Measurements from ENCODE around the gene PRMT9.

PRMT9 gene

DNA sequence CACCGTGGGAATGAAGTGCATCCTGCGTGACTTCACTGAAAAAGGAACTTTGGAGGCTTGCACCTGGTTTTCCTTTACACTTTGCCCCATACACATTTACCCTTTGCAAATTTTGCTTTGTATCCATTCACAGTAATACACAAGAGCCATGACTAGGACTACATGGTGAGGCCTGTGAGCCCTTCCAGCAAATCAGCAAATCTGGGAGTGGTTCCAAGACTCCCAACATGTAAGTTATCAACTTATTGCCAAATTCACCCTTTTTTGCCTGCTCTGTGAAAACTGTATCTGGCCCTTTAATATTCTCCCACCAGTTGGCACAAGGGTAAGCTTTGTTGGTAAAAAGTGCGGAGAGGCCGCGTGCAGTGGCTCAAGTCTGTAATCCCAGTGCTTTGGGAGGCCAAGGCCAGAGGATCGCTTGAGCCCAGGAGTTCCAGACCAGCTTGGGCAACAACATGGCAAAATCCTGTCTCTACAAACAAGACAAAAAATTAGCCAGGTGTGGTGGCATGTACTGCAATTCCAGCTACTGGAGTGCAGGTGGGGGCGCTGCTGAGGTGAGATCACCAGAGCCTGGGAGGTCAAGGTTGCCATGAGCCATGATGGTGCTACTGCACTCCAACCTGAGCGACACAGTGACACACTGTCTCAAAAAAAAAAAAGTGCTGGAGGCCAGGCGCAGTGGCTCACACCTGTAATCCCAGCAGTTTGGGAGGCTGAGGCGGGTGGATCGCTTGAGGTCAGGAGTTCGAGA is 5.0 kb downstream of the PRMT9 start:
- FAIRE-seq = no peak

DNA sequence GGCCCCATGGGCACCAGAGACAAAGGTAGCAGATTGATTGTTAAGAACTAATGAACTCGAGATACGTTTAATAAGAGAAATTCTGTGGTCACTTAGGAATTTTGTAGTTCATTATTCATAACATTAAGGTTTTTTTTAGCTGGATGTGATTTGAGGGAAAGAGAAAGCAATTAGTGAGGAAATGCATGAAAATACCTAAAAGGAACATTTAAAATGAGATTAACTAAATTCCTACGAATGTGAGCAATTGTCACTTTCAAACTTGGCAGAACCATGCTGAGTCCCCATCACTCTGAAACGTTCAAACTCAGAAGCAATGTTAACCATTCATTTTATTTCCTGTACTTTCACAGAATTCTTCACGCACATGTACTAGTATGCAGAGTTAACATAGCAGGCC is 5.9 kb downstream of the PRMT9 start:
- no peak for FAIRE-seq

DNA sequence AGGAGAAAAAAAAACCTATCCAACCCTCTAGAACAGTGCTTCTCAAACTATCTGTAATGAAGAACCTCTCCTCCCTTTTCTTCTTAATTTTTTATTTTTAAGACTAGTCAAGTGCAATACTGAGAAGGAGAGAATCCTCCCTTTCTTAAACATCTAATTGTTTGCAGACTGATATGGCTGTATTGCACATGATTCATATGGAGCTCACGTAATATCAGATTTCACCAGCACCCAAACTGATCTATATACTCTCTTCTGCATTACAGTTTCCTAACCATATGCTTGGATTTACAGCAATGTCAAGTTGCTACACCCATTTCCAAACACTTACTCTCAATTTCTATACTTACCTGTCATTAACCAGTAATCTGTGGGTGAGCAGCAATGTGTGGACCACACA is 9.5 kb downstream of the PRMT9 start:
- no peak for FAIRE-seq

DNA sequence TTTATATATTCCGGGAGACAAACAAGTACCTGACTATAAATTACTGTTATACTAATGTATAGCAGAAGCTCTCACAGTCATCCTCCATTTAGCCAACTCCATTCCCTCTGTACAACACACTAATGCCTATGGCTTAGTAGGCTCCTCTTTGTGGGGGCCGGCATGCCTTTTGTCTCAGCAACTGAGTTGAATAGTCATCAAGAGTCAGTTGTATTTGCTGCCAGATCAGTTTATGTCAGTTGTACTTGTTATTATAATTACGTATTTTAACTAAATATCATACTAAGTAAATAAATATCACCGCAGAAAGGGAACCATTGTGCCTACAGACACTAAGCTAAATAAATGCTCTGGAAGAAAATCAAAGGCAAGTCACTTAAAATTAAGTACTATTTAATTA is 9.9 kb downstream of the PRMT9 start:
- FAIRE-seq = no peak

DNA sequence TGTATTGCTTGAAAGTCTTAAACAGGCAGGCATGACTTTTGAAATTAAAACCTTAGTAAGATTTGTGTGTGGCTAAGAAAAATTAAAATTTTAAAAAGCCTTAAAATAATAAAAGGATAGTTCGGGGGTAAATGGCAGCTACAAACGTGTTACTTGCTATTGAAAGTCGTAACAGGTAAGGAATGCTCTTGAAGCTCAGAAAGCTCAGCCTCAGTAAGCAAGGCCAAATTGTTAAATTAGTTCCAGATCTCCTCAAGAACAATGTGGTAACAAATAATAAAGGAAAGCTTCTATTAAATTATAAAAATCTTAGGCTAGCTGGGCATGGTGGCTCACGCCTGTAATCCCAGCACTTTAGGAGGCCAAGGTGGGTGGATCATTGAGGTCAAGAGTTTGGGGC is 25.5 kb downstream of the PRMT9 start:
- FAIRE-seq = no peak

DNA sequence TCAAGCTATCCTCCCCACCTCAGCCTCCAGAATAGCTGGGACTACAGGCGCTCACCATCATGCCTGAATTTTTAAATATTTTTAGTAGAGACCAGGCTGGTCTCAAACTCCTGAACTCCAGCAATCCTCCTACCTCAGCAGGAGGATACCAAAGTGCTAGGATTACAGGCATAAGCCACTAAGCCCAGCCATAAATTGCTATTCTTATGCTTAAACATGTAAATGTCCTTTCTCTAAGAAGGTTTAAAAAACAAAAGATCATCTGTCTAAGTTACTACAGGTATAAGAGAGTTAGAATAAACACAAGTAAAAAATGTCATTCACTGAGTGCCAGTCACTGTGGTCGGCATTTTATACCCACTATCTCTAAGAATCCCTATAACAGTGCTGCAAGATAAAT is 28.3 kb downstream of the PRMT9 start:
- no peak for FAIRE-seq

DNA sequence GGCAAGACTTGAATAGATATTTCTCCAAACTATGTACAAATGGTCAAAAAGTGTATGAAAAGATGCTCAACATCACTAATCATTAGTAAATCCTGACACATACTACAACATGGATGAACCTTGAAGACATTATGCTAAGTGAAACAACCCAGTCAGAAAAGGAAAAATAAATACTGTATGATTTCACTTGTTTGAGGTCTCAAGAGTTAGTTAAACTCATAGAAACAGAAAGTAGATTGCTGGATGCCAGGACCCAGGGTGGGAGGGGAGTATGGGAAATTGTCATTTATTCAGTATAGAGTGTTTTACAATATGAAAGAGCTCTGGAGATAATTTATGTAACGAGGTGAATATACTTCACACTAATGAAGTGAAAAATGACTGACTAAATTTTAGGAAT is 32.4 kb downstream of the PRMT9 start:
- no peak for FAIRE-seq

DNA sequence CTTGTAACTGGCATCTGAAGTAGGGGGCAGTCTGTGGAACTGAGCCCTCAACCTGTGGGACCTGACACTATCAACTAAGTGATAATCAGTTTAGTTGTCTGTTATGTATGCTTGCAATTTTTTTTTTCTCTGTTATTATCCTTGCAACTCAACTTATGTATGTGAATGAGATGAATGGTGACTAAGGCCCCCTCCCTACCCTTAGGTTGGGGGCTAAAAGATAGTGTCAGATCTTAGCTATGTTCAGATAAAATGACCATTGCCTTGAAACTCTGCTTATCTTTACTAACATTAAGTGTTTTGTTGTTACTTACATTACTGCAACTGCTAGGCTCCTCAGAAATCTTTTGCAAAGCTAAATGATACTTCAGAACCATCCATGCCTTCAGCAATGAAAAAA is 35.3 kb downstream of the PRMT9 start:
- no peak for FAIRE-seq

DNA sequence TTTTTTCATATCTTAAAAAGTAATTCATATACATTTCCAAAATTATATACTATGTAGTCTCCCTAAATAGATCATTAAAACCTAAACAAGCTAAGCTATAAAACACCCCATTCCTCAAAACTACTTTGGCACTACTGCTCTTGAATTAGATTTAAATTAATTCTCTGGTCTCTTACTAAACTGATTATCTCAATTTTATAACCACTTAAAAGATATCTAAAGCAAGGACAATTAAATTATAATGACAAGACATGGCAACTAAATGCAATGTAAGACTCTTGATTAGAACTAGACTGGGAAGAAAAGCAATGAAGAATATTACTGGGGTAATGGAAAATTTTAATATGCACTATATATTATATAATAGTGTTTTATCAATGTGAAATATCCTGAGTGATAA is 38.9 kb downstream of the PRMT9 start:
- peak; percentile 3 for FAIRE-seq

DNA sequence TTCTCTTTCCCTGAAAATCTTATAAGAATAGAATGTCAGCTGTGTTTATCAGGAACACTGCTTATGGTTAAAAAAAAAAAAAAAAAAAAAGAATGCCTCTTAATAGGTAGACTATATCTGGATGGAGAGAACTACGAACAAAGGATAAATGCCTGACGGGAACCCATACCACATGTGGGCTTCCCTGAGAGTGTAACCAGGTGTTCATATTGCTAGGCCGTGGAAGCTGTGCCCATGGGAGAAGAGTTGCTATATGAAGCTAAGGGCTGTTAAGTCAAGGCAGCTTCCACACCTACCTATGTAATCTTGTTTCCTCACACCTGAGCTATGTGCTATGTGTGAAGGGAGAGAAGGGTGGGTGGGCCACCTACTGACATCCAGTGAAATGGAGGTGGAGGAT is 39.5 kb downstream of the PRMT9 start:
- no peak for FAIRE-seq

DNA sequence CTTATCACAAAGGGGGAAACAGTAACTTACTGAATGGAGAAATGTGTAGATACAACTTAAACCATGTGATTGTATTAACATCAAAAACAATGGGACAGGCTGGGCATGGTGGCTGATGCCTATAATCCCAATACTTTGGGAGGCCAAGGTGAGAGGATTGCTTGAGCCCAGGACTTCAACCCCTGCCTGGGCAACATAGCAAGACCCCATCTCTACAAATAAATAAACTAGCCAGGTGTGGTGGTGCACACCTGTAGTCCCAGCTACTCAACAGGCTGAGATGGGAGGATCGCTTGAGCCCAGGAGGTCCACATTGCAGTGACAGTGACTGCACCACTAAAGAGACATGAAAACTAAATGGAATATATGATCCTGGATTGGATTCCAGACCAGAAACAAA is 40.3 kb downstream of the PRMT9 start:
- FAIRE-seq = no peak

DNA sequence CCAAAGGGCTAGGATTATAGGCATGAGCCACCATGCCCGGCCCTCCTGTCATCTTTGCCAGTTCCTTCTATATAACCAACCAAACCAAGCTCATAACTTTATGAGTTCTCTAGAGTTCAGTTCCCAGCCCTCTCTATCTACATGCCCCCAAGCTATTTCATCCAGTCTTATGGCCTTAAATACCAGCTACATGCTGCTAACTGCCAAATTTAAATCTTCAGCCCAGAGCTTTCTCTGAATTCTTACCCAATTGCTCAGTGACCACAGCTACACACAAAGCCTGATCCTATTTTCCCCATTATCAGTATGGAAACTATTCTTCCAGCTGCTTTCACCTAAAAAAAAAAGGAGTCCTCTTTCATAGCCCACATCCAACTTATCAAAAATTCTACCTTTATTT is 43.6 kb downstream of the PRMT9 start:
- no peak for FAIRE-seq

DNA sequence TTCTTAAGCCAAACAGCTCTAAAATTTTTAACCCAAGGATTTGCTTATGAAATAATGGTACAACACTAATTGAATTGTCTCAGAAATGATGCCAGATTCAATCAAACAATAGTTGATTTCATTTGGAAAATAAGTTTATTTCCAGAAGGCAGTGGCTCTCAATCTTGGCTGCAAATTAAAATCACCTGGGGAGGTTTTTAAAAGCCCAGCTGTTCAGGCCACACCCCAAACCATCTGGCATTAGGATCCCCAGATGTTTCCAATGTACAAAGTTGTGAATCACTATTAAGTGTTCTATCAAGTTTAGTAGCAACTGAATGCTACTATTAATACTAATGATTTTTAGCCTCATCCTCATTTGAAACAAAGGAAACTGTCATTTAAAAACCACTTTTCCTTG is 44.6 kb downstream of the PRMT9 start:
- FAIRE-seq = no peak

DNA sequence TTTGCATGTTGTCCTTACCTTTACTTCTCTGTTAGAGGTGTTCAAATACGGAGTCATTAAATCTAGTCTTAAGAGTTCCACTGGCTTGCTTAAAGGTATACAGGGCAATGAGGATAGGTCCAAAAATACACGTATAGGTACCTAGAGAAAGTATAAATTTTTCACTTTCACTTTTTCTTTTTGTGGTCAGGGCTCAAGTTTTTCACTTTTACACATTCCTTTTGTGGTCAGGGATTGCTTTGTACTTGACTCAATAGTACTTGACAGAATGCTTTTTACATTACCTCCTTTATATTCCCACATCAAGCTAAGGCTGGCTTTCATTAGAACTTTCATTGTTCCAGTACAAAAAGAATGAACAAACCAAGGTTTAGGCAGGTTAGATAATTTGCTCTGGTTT is 45.0 kb downstream of the PRMT9 start:
- FAIRE-seq = no peak

DNA sequence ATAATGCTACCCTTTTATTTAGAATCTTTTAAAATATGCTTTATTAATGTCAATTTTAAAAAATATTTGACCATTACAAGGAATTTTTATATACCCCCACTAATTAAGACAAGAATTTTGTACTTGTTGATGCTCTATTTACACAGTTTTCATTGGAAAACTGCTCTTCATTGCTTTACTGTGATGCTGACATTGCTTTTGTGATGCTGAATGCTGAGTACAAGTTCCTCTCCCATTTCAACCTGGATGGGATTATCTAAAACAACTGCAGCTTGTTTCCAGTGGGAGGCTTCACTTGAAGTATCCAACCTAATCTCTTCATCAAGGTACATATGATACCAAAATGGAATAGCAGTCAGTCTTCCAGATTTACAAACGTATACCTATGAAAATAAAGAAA is 45.6 kb downstream of the PRMT9 start:
- no peak for FAIRE-seq

DNA sequence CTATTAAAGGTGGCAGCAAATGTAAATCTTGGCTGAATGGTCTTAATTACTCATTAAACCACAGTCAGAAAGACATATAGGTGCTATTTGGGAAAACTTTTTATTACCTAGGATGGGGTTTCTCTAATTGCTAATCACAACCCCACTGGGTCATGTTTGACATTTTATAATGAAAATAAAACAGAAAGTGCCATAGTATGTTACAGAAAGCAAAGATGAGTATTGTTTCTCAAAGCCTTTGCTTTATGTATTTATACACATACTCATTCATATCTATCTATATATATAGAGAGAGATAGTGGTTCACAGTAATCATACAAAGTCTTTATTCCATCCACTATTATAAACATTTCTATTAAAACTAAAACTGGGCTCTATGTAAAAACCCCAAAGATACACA is 48.6 kb downstream of the PRMT9 start:
- no peak for FAIRE-seq

DNA sequence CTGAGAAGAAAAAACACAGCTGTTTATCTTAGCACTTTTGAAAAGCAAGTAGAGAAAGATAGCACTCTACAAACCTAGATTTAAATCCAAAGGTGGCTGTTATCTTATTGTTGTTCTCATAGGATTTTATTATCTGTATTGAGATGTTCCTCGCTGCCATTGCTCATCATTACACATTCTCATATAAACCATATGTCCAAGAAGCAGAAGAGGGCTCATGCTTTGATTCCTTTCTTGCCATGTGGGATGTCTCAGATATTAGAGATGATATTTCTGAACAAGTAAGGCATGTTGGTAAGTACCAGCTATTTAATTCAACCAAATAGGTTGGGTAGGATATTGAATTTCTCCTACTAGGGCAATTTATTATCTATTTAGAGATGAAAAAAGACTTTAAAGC is 50.3 kb downstream of the PRMT9 start:
- no peak for FAIRE-seq

DNA sequence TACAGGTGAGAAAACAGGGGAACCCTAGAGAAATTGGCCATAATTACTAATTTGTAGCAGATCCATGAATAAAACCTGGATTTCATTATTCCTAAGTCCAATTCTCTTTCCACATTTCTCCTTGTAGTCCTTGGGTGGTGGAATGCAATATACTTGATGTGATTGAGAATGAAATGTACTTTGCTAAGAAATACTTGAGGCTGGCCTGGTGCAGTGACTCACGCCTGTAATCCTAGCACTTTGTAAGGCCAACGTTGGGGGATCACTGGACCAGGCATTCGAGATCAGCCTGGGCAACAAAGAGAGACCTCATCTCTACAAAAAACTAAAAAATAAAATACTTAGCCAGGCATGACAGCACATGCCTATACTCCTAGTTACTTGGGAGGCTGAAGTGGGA is 50.9 kb downstream of the PRMT9 start:
- no peak for FAIRE-seq

DNA sequence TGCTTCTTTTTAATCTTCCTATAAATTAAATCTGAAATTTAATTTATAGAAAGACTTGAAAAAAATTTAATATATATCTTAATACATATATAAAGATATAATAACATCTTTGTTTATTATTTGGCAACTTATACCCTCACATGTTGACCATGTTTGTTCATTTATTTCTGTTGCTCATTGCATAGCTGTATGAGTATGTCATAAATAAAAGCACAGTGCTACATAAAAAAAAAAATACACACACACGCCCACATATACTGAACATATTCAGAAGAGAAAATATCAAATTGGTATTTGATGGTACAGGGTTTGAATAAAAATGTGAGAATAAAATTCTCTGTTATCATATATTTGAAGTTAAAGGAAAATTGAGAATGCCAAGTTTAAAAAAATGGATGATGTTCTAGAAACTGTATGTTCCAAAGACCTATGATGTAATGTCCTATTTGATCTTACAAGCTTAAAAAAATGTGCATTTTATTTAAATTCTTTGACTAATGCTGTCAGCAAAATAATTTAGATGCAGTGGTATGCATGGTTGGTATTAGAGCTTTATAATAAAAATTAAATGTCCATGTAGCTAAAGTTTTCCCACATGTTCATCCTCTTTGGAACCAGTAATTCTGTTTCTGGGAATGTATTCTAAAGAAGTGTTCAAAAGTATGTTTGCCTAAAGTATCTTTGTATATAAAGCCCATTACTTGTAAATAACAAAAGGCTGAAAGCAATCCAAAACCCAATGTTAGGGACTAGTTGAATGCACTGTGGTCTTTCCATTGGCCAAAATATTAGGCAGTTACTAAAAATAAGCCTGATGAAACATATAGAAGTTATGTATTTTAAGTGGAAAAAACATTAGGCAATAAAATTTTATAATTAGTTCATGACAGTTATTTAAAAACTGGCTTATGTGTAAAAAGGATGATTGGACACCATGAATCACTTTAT is 53.9 kb downstream of the PRMT9 start:
- FAIRE-seq = peak; percentile 53

DNA sequence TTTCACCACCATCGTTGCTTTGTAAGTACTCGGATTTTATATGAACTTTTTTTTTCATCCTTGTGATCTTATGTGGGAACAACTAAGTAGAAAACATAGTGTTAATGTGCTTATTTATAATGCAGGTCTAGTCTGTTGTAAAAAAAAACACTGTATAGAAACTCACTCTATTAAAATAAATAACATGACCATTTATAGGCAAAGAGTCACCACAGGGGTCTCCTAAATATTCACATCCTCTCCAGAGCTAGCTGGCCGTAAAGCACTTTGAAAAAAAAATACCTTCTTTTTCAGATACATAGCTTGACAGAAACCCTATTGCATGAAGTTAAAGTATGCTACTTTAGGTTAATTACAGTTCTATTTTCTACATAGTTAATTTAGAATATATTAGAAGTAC is 55.5 kb downstream of the PRMT9 start:
- no peak for FAIRE-seq

DNA sequence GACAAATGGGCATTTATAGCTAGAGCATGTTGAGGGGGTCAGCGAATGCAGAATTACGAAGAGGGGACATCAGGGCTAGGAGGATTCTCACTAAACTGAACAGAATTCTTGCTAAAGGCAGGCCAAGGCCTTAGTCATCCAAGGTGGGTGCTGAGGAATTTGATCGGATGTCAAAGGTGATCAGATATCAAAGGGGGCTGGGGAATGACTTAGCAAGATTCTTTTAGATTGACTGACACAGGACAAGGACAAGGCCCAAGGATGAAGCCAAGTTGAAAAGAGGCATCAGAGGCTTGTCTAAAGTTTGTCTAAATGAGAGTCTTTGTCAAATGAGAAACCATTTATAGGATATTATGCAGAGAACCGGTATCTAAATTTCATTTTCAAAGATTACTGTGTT is 57.1 kb downstream of the PRMT9 start:
- no peak for FAIRE-seq

DNA sequence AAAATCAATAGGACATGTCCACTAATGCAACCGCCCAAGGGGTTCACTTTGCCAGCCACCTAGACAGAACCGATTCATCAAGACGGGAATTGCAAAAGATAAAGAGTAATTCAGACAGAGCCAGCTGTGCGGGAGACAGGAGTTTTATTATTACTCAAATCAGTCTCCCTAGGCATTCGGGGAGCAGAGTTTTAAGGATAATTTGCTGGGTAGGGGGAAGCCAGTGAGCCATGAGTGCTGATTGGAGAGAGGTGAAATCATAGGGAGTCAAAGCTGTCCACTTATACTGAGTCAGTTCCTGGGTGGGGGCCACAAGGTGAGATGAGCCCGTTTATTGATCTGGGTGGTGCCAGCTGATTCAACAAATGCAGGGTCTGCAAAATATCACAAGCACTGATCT is 58.2 kb downstream of the PRMT9 start:
- FAIRE-seq = no peak

DNA sequence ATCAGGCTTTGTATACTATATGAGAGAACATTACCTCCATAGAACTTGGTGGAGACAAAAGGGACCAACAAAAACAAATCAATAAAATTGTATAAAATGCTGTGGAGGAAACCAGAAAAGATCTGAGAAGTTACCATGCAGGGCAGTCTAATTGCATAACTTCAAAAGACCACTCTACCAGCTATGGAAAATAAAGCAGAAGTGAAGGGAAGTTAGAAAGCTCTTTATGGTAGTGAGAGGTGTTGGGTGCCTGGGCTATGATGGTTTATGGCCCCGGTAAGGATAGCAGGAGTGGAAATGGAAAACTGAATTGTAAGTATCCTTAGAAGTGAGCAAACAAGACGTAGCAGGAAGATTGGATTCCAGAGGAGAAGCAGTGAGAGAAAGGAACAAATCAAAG is 63.6 kb downstream of the PRMT9 start:
- no peak for FAIRE-seq

All from A204.1 (cell line).